ENCODE data around the gene PLA2G12B. TPM values are rescaled to one million over a fixed set of nuclear protein-coding genes. Genes with fewer than 3 reads are reported as not detected.
"Not testable (repeated sequence)": the region's sequence is repeated elsewhere in the genome, so short reads cannot be mapped to it uniquely, and the experiment has no call there.

The PLA2G12B gene
- total RNA-seq, 6 experiments from 2014 or later: 28.7 to 59.8 (median 45.5) TPM

DNA sequence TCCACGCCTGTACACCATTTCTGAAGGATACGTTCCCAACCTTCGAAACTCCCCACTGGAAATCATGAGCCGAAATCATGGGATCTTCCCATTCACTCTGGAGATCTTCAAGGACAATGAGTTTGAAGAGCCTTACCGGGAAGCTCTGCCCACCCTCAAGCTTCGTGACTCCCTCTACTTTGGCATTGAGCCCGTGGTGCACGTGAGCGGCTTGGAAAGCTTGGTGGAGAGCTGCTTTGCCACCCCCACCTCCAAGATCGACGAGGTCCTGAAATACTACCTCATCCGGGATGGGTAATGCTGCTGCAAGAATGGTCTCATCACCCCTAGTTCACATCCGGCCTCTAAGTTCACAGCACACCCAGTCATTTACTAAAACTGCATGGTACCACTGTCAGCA lies 30.3 kb downstream of the PLA2G12B start:
- intact Hi-C loops (cut with DNase I): no loop called here
- H3K4me3 ChIP-seq: no peak overlapping the region
- H3K36me3 ChIP-seq: no peaks in the 10 kb centered on the region
- peaks cover 0 to 14% (median 0%) of the 10 kb centered on the region in 4 donors for H3K4me1 ChIP-seq
- TF ChIP-seq, protein P1, sequence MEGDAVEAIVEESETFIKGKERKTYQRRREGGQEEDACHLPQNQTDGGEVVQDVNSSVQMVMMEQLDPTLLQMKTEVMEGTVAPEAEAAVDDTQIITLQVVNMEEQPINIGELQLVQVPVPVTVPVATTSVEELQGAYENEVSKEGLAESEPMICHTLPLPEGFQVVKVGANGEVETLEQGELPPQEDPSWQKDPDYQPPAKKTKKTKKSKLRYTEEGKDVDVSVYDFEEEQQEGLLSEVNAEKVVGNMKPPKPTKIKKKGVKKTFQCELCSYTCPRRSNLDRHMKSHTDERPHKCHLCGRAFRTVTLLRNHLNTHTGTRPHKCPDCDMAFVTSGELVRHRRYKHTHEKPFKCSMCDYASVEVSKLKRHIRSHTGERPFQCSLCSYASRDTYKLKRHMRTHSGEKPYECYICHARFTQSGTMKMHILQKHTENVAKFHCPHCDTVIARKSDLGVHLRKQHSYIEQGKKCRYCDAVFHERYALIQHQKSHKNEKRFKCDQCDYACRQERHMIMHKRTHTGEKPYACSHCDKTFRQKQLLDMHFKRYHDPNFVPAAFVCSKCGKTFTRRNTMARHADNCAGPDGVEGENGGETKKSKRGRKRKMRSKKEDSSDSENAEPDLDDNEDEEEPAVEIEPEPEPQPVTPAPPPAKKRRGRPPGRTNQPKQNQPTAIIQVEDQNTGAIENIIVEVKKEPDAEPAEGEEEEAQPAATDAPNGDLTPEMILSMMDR (IDR thresholded peaks at IDR 0.05): no peak
- TF ChIP-seq POLR2A (IDR thresholded peaks at IDR 0.05): no peak
- H3K27ac ChIP-seq: no peak overlapping the region
- H3K9me3 ChIP-seq: peaks cover 0 to 5% (median 0%) of the 10 kb centered on the region in 4 donors
- 85% methylated on average over 4 of the region's 13 CpGs for WGBS (ENCODE audit: insufficient coverage, low coverage, low lambda C conversion rate, missing lambda C conversion rate)
- H3K27me3 ChIP-seq: no peaks in the 10 kb centered on the region
- no peak for DNase-seq
- no peak for ATAC-seq

DNA sequence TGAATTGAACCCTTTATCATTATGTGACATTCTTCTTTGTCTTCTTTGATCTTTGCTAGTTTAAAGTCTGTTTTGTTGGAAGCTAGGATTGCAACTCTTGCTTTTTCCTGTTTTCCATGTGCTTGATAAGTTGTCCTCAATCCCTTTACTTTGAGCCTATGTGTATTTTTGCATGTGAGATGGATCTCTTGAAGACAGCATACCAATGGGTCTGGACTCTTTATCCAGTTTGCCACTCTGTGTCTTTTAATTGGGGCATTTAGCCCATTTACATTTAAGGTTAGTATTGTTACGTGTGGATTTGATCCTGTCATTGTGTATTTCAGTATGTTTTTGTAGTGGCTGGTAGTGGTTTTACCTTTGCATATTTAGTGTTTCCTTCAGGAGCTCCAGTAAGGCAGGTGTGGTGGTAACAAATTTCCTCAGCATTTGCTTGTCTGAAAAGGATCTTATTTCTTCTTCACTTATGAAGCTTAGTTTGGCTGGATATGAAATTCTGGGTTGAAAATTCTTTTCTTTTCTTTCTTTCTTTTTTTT lies 33.4 kb downstream of the PLA2G12B start:
- H3K27me3 ChIP-seq; DNase-seq; H3K4me1 ChIP-seq; H3K9me3 ChIP-seq; ATAC-seq; intact Hi-C loops (cut with DNase I); H3K27ac ChIP-seq; H3K36me3 ChIP-seq; H3K4me3 ChIP-seq: not testable (repeated sequence)
- 89% methylated on average over 1 of the region's 1 CpG for WGBS (ENCODE audit: insufficient coverage, low coverage, low lambda C conversion rate, missing lambda C conversion rate)

DNA sequence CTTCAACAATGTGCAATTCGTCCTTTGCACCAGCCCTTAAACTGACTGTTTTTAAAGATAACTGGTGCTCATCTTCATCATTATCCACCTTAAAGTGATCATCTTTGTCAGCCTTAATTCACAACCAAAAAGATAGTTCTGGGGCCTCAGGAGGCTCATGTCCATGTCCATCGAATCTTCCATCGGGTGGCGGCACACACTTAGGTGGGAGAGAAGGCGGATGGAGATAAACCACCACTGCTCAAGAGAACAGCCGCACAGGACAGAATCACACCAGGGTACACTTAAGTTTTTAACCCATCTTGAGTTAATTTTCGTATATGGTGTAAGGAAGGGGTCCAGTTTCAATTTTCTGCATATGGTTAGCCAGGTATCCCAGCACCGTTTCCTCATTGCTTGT lies 36.3 kb downstream of the PLA2G12B start:
- ATAC-seq (no peak), DNase-seq (no peak)
- H3K36me3 ChIP-seq: no peaks in the 10 kb centered on the region
- no peaks in the 10 kb centered on the region for H3K4me1 ChIP-seq
- intact Hi-C loops (cut with DNase I): no loop called here
- TF ChIP-seq, protein P1 (IDR thresholded peaks at IDR 0.05): no peak
- no peak for TF ChIP-seq POLR2A (IDR thresholded peaks at IDR 0.05)
- 83% methylated on average over 8 of the region's 8 CpGs for WGBS (ENCODE audit: insufficient coverage, low coverage, low lambda C conversion rate, missing lambda C conversion rate)
- H3K4me3 ChIP-seq: no peak overlapping the region
- peaks cover 0 to 5% (median 0%) of the 10 kb centered on the region in 4 donors for H3K9me3 ChIP-seq
- H3K27ac ChIP-seq: no peak overlapping the region
- no peaks in the 10 kb centered on the region for H3K27me3 ChIP-seq

DNA sequence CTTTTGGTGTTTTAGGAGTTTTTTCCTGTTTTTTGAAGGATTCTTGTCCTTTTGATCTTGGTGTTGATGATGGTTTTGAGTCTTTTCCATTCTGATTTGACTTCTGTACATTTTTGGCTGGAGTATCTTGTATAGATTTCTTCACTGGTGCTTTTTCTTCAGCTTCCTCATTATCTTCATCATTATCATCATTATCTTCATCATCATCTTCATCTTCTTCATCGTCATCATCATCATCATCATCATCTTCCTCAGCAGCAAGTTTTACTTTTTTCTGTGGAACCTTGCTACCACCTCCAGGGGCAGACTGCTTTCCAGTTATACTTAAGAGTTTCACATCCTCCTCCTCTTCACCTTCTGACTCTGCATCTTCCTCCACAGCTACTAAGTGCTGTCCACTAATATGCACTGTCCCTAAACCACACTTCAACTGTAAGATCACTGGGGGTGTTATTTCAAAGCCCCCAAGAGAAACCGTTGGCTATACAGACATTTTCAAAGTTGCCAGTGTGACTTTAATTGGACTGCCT lies 36.7 kb downstream of the PLA2G12B start:
- ATAC-seq; H3K4me3 ChIP-seq; intact Hi-C loops (cut with DNase I); H3K27ac ChIP-seq; DNase-seq; H3K9me3 ChIP-seq; H3K27me3 ChIP-seq; H3K36me3 ChIP-seq; H3K4me1 ChIP-seq: not testable (repeated sequence)
- WGBS (ENCODE audit: insufficient coverage, low coverage, low lambda C conversion rate, missing lambda C conversion rate): 67% methylated on average over 2 of the region's 2 CpGs

DNA sequence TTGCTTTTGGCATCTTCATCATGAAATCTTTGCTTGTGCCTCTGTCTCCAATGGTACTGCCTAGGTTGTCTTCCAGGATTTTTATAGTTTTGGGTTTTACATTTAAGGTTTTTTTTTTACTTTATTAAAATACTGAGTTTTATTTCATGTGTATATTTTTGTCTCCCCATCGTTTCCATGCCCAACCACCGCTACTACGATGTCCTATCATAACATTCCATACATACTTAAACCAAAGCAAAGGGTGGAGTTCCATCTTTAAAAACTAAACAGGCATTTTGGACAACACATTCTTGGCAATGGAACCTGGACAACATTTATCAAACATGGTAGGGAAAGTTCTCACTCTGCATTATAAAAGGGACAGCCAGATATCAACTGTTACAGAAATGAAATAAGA lies 37.4 kb downstream of the PLA2G12B start:
- WGBS (ENCODE audit: insufficient coverage, low coverage, low lambda C conversion rate, missing lambda C conversion rate): 66% methylated on average over 3 of the region's 3 CpGs
- H3K36me3 ChIP-seq; H3K4me1 ChIP-seq; H3K9me3 ChIP-seq; DNase-seq; intact Hi-C loops (cut with DNase I); H3K4me3 ChIP-seq; ATAC-seq; H3K27ac ChIP-seq; H3K27me3 ChIP-seq: not testable (repeated sequence)

DNA sequence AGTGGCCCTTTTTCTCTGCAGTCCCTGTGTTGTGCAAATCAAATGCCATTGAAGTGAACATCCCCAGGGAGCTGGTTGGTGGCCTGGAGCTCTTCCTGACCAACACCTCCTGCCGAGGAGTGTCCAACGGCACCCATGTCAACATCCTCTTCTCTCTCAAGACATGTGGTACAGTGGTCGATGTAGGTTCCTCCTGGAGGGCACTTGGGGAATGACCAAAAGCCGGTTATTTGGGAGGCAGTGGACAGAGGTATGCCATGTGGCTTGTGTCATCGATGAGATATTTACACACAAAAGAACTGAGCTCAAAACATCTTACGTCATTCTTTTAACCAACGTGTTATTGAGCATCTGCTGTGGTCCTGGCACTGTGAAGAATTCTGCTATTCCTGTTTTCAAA lies 41.3 kb downstream of the PLA2G12B start:
- DNase-seq (no peak), ATAC-seq (no peak)
- Histone ChIP-seq H3K9me3 (no peaks in the 10 kb centered on the region), H3K27ac (no peak overlapping the region), H3K27me3 (no peaks in the 10 kb centered on the region), H3K4me3 (no peak overlapping the region), H3K4me1 (no peaks in the 10 kb centered on the region), H3K36me3 (no peaks in the 10 kb centered on the region)
- intact Hi-C loops (cut with DNase I): no loop called here
- 79% methylated on average over 5 of the region's 7 CpGs for WGBS (ENCODE audit: insufficient coverage, low coverage, low lambda C conversion rate, missing lambda C conversion rate)
- TF ChIP-seq, protein P1 (IDR thresholded peaks at IDR 0.05): no peak
- no peak for TF ChIP-seq POLR2A (IDR thresholded peaks at IDR 0.05)
